ENCODE measurements around the gene FNBP1L.

The FNBP1L gene

GRCh38 chr1:93447481-93448291 is at the start of gene FNBP1L:
TSS of gene FNBP1L (plus strand) at chr1:93448118. CDS start at chr1:93448282, 164 bp downstream.
- no peak for DNase-seq

GRCh38 chr1:93399781-93400180 is 48.1 kb upstream of the FNBP1L start:
- DNase-seq: no peak

GRCh38 chr1:93408203-93408602 is 39.7 kb upstream of the FNBP1L start:
- DNase-seq: no peak

GRCh38 chr1:93411000-93411399 is 36.9 kb upstream of the FNBP1L start:
- no peak for DNase-seq

GRCh38 chr1:93414749-93415148 is 33.2 kb upstream of the FNBP1L start:
- no peak for DNase-seq

- no peak for DNase-seq
Measured at GRCh38 chr1:93415296-93415695, 32.6 kb upstream of the FNBP1L start.

- no peak for DNase-seq
Measured at GRCh38 chr1:93416183-93416582, 31.7 kb upstream of the FNBP1L start.

GRCh38 chr1:93419344-93419743 is 28.6 kb upstream of the FNBP1L start:
- no peak for DNase-seq

GRCh38 chr1:93420400-93420799 is 27.5 kb upstream of the FNBP1L start:
- DNase-seq: no peak

- DNase-seq: no peak
Measured at GRCh38 chr1:93426181-93426580, 21.7 kb upstream of the FNBP1L start.

GRCh38 chr1:93427656-93428055 is 20.3 kb upstream of the FNBP1L start:
- DNase-seq: no peak

GRCh38 chr1:93433407-93433961 is 14.4 kb upstream of the FNBP1L start:
- no peak for DNase-seq

- DNase-seq: no peak
Measured at GRCh38 chr1:93434088-93434487, 13.8 kb upstream of the FNBP1L start.

GRCh38 chr1:93434987-93435386 is 12.9 kb upstream of the FNBP1L start:
- DNase-seq: no peak

GRCh38 chr1:93435443-93435842 is 12.5 kb upstream of the FNBP1L start:
- no peak for DNase-seq

- no peak for DNase-seq
Measured at GRCh38 chr1:93436496-93436895, 11.4 kb upstream of the FNBP1L start.

- DNase-seq: peak; percentile 7
Measured at GRCh38 chr1:93437976-93438605, 9.8 kb upstream of the FNBP1L start.

- no peak for DNase-seq
Measured at GRCh38 chr1:93438716-93439115, 9.2 kb upstream of the FNBP1L start.

- DNase-seq: no peak
Measured at GRCh38 chr1:93440272-93440671, 7.6 kb upstream of the FNBP1L start.

- DNase-seq: no peak
Measured at GRCh38 chr1:93440706-93441105, 7.2 kb upstream of the FNBP1L start.

GRCh38 chr1:93441589-93441988 is 6.3 kb upstream of the FNBP1L start:
- DNase-seq: no peak

- DNase-seq: no peak
Measured at GRCh38 chr1:93442008-93442666, 5.8 kb upstream of the FNBP1L start.

- no peak for DNase-seq
Measured at GRCh38 chr1:93442741-93443140, 5.2 kb upstream of the FNBP1L start.

- DNase-seq: no peak
Measured at GRCh38 chr1:93443454-93443853, 4.5 kb upstream of the FNBP1L start.

Measured in retina (tissue), 1 donor.